HG02642 (cell line): Measurements from ENCODE around the gene PROC.

ENCODE experiments used
- ATAC-seq: cut with Tn5 transposase; IDR thresholded peaks from one replicate; pipeline ENCODE4 v1.9.1; 2021; ENCODE audit warnings: mild to moderate bottlenecking; ENCODE audit not compliant: unreplicated experiment, poor library complexity

Gene PROC

DNA sequence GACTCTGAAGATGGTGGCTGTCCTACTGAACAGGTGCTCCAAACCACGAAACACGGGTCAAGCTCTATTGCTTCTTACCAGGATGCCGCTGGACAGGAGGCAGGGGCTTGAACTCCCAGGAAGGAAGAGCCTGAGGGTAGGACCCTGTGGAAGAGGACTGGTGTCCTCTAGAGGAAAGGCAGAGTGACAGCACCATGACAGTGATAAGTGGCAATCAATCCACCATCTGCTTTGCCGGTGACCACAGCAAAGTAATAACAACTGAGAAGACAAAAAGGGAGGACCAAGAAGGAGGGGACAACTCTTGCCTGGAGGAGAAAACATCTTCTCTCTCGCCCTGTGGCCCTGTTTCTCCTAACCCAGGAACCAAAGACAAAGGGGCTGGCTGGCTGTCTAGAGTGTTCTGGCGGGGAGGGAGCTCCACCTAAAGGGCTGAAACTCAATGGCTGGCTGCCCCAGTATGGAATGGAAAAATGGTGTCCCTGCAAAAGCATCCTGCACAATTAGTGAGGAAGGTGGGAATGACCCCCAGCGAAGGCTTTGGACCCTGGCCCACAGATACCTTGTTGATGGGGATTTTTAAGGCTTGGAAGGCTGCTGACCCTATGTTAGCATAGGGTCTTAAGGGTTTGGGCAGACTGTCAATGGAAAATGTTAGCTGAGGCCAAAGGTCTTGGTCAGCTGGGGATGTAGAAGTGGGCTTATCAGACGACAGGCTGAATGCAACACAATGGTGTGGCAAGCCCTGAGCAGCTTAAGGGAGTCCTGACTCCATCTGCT lies 35.4 kb downstream of the PROC start:
- ATAC-seq: no peak

DNA sequence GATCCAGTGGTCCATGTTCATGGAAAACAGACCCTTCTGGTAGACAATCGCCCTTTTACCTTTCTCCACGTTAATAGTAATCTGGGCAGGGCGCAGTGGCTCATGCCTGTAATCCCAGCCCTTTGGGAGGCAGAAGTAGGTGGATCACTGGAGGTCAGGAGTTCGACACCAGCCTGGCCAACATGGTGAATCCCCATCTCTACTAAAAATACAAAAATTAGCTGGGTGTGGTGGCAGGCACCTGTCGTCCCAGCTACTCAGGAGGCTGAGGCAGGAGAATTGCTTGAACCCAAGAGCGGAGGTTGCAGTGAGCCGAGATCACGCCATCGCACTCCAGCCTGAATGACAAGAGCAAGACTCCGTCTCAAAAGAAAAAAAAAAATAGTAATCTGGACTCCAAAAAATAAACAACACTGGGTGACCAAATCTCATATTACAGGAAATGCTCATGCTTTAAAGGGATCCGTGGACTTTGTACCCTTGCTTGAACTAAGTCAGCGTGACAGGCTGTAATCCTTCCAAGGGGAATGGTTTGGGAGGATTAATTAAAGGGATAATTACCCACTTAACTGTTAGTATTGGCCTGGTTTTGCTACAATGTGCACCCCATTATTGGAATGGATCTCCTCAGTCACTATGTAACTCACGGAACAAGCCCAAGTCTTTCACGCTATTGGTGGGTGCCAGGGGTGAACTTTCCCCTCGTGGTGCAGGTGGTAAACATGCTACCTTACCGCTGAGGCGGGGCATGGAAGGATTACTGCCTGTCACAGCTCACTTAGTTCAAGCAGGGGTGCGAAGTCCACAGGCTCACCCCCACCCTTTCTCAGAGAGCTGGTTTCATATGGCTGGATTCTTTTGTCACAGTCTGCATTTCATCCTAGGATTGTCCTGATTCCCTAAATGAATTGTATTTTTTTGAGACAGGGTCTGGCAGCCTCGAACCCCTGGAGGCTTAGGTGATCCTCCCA lies 36.7 kb downstream of the PROC start:
- no peak for ATAC-seq

DNA sequence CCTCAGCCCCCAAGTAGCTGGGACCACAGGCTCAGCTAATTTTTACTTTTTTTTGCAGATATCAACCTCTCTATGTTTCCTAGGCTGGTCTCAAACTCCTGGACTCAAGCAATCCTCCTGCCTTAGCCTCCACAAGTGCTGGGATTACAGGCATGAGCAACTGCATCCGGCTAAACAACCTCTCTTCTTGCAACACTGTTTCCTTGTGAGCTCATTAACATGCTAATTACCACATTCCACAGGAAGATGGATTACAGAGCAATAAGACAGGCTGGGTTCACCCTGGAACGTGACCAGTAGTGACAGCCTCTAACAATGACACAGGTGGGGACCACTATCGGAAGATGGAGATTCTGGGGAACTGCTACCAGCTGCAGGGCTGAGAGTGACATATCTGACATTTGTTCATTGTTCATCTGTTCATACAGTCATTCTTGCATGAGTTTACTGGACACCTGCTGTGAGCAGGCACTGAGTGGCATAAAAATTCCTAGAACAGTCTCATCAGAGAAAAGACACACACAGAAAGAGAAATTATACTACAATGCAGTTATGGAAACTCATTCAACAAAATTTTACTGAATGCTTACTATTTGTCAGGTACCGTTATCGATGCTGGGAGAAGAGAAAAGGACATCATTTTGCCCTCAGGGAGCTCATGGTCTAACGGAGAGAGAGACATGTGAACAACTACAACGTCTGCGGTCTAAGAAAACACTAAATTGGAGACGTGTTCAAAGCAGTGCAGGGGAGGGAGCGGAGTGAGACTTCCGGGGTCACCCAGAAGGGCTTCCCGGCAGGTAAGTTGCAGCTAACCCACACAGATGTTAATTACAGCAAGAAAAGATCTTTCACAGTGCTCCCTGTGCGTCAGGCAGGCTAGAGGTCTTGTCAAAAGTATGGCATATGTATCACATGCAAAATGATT lies 37.6 kb downstream of the PROC start:
- ATAC-seq: no peak

DNA sequence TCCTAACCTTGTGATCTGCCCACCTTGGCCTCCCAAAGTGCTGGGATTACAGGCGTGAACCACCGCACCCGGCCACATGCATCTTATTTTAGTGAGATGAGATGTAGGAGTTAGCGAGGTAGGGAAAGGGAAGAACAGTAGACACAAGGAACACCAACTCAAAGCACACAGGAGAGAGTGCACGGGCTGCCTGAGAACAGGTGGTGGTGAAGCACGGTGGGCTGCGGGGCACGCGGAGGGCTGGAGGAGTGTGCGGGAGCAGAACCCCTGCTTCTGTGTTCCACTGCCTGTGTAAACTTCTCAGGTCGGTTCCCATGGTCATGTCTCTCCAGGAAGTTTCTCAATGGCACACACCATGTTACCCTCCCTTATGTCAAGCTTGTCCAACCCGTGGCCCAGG lies 38.7 kb downstream of the PROC start:
- ATAC-seq: no peak

DNA sequence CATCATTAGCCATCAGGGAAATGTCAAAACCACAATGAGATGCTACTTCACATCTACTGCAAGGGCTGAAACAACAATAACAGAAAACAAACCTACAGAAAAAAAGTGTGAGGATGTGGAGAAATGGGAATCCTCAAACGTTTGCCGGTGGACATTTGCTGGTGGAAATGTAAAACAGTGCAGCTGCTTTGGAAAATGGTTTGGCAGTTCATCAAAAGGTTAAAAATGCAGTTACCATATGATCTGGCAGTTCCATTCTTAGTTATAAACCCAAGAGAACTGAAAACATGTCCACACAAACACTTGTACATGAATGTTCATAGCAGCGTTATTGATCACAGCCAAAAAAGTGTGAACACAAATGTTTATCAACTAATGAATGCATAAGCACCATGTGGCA lies 44.2 kb downstream of the PROC start:
- ATAC-seq: no peak

DNA sequence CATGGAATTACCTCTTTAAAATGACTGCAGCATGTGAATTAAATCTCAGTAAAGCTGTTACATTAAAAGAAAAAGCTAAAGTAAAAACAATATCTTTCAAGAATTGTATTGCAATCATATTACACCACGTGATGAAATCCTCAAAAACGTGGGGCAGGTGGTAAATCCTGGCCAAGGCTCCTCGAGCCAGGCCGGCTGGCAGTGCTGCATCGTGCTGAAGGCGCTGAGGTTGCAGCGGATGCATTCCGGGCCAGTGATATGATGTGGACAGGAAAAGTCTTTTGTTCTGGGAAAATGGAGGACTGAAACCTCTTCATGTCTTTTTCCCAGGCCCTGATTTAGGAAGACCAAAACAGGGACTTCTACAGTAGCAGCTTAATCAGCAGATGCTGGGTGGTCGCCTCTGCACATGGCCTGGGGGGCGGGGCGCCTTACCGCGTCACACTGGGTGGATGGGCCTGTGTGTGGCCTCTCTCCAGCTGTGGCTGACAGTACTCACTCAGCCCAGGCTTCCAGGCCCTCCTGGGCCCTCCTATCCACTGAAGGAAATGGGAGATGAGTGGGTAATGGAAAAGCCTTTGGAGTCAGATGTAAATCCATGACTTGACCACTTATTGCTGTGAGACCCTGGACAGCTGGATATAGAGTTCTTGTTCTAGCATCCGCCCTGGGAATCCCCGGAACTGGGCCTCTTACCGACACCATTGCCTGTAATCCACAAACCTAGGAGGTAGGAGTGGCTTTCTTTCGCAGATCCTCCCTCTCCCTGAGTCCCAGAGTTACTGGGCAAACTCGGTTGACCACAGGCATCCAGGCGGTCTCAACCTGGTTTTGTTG lies 45.1 kb downstream of the PROC start:
- ATAC-seq: no peak

DNA sequence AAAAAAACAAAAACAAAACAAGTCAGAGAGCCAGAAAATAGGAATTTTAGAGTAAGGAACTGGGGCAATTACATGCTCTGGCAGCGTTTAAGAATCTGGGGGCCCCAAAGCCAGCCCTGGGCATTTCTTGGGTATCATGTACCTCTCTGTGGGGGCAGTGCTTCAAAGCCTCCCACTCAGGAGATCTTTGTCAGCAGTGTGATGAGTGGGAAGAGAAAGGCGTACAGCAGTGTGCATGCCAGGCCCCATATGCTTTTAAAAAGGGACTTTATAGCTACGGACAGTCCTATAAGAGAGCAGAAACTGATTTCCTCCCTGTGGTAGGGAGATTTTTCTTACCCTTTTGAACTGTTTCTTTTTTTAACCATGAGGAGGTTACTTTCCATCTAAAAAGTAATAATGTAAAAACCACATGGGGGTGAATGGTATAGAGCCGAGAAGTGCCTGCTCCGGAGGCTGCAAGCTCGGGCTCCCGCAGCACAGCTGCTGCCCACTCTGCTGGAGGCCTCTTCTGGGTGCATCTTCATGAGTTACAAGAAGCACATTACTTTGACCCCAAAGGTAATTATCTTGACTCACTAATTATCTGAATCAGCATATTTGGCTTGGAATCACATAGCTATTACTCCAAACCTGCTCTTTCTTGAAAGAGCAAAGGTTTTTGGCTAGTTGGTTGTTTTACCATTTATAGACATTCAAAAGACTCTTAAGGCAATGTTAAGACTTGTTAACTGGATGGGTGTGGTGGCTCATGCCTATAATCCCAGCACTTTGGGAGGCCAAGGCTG lies 46.4 kb downstream of the PROC start:
- ATAC-seq: no peak

DNA sequence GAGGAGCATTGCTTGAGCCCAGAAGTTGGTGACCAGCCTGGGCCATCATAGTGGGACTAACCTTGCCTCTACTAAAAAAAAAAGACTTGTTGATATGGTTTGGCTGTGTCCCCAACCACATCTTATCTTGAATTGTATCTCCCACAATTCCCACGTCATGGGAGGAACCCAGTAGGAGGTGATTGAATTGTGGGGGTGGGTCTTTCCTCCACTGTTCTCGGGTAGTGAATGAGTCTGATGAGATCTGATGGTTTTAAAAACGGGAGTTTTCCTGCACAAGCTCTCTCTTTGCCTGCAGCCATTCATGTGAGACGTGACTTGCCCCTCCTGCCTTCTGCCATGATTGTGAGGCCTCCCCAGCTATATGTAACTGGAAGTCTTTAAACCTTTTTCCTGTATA lies 47.0 kb downstream of the PROC start:
- no peak for ATAC-seq

DNA sequence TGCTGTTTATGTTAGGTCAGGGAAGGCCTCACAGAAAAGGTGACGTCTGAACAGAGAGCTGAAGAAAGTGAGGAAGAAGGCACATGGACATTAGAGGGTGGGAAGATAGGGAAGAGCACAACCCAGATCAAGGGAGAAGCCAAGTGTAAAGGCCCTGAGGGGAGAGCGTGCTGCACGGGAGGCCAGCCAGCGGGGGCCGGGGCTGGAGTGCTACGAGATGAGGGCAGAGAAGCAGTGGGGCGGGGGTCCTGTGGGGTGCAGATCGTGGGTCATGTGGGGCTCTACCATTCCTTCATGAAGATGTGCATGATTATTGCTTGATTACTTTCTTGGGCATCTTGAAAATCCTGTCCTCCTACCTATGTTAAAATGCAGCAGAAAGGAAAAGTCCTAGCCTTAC lies 50.8 kb downstream of the PROC start:
- ATAC-seq: no peak

DNA sequence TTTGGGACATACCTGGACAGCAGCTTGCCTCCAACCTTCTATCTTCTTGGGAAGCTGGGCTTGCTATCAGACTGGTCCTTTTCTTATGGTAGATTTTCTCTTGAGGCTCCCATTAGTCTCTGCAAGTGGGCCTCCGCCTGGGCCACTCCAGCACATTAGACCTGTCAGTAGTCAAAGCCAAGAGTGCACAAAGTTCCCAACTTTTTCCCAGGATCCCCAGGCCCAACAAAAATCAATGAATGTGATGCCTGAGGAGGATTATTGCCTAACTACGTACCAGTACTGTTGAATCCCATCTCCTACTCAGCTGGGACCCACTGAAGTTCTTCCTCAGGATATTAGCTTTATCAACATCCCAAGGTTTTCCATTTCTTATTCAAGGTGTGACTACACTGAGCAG lies 51.7 kb downstream of the PROC start:
- ATAC-seq: no peak

DNA sequence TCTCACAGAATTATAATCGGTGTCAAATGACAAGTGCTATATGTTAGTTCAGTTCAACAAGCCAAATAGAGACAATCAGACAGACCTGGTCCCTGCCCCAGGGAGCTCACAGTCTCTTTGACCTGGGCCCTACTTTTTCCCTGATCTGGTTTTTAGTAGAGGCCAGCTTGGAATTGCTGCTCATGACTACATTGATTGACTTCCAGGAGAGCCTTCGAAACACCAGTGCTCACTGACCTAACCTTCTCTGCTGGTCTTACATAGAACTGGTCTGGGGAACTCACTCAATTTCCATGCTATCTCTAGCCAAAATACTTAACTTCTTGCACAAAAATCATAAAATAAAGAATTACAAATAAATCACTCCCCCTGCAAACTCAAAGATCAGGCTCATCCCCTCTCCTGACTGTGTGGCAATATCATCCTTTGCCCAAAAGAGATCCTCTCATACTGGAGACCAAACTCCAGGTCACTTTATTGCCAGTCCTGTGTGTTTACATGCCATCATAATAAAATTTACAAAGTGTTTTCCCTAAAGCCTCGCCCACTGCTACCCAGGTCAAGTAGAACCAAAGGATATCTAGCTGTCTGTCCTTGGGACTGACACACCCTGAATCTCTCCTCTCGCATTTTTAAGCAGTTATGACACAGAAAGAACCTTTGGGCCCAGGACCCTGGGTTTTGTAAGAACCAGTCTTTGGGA lies 53.2 kb downstream of the PROC start:
- no peak for ATAC-seq

DNA sequence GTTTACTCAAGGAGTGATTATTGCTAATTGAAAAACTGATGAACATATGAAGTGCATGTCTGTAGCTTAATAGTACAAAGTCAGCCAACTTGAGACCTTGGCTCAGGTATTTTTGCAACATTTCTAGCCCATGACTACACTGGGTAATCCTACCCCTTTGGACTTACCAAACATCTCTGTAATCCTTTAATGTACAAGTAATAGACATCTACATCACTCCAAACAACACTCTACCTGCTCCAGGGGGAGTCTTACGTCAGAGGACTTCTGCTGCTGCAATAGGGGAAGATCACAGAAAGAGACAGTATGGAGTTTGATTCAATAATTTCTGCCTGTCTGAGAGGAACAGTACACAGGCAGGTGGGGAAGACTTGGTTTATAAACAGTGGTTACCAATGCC lies 54.0 kb downstream of the PROC start:
- ATAC-seq: no peak

DNA sequence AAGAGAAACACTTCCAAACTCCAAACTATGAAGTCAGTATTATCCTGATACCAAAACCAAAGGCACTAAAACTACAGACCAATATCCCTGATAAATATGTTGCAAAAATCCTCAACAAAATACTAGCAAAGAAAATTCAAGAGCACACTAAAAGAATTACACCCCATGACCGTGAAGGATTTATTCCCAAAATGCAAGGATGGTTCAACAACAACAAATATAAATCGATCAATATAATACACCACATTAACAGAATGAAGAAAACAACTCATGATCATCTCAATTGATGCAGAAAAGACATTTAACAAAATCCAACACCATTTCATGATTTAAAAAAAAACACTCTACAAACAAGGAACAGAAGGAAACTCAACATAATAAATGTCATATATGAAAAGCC lies 57.6 kb downstream of the PROC start:
- ATAC-seq: no peak
